ENCODE results near the gene FGFR2.

The FGFR2 gene

DNA sequence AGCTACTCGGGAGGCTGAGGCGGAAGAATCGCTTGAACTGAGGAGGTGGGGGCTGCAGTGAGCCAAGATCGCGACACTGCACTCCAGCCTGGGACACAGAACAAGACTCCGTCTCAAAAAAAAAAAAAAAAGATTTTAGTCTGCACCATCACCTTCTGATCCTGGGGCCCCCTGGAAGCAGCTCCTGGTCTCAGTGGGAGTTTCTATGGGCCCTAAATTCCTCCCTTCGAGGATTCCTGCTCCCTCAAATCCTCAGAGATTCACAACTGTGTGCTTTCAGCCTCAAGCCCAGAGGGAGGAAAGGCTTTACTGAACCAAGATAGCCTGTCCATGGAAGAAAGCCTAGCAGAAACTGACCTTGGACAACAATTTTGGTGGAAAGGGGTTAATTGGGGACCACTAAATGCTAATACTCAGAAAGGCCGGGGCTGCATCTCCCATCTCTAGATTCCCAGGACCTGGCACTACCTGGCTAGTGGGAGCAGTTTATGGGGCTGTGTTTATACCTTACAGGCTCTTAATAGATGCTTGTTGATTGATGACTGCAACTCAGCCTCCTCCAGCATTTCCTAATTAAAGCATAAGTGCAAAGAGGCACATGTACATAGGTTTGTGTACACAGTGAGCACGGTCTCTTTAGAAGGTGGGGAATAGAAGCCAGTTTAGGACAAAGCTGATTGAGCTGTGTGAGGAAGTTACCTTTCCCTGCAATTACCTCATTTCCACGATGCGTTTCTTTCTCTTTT, 9.2 kb upstream of the FGFR2 start:
- DNase-seq (ENCODE audit: low read depth) = no peak
- TF ChIP-seq, protein P1, sequence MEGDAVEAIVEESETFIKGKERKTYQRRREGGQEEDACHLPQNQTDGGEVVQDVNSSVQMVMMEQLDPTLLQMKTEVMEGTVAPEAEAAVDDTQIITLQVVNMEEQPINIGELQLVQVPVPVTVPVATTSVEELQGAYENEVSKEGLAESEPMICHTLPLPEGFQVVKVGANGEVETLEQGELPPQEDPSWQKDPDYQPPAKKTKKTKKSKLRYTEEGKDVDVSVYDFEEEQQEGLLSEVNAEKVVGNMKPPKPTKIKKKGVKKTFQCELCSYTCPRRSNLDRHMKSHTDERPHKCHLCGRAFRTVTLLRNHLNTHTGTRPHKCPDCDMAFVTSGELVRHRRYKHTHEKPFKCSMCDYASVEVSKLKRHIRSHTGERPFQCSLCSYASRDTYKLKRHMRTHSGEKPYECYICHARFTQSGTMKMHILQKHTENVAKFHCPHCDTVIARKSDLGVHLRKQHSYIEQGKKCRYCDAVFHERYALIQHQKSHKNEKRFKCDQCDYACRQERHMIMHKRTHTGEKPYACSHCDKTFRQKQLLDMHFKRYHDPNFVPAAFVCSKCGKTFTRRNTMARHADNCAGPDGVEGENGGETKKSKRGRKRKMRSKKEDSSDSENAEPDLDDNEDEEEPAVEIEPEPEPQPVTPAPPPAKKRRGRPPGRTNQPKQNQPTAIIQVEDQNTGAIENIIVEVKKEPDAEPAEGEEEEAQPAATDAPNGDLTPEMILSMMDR (conservative IDR thresholded peaks at IDR 0.05; ENCODE audit: control insufficient read depth, insufficient read depth, low read depth, low read length) = no peak
- H3K4me3 ChIP-seq (ENCODE audit: control insufficient read depth, low read depth, low read length) = no peak overlapping the region

DNA sequence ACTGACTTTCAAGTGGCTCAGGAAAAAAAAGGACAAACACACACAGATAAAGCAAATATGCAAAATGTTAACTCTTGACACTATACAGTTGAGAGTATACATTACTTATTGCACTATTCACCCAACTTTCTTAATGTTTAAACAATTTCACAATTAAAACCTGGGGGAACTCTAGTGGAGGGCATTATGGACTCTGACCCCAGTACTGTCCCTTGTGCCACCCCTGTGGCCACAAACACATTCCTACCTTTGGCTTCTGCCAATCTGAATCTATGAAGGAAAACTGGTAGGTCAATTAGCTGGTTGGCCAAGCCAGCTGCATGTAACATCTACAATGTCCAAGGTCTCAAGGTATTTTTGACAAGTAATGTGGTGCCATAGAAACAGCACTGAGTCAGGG, 7.5 kb upstream of the FGFR2 start:
- TF ChIP-seq, protein P1 (conservative IDR thresholded peaks at IDR 0.05; ENCODE audit: control insufficient read depth, insufficient read depth, low read depth, low read length) = no peak
- no peak for DNase-seq (ENCODE audit: low read depth)
- no peak overlapping the region for H3K4me3 ChIP-seq (ENCODE audit: control insufficient read depth, low read depth, low read length)

DNA sequence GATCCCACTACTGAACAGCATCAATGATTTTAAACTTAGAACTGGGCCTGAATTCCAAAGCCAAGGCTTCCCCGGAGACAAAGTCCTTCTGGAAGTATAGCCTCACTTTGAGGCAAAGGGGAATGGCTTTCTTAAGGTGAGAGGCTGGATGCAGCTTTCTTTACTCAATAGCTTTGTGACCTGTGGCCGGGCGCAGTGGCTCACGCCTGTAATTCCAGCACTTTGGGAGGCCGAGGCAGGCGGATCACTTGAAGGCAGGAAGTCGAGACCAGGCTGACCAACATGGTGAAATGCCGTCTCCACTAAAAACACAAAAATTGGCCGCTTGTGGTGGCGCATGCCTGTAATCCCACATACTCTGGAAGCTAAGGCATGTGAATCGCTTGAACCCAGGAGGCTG, 3.2 kb upstream of the FGFR2 start:
- DNase-seq (ENCODE audit: low read depth) = no peak
- no peak overlapping the region for H3K4me3 ChIP-seq (ENCODE audit: control insufficient read depth, low read depth, low read length)
- TF ChIP-seq, protein P1 (conservative IDR thresholded peaks at IDR 0.05; ENCODE audit: control insufficient read depth, insufficient read depth, low read depth, low read length) = no peak

DNA sequence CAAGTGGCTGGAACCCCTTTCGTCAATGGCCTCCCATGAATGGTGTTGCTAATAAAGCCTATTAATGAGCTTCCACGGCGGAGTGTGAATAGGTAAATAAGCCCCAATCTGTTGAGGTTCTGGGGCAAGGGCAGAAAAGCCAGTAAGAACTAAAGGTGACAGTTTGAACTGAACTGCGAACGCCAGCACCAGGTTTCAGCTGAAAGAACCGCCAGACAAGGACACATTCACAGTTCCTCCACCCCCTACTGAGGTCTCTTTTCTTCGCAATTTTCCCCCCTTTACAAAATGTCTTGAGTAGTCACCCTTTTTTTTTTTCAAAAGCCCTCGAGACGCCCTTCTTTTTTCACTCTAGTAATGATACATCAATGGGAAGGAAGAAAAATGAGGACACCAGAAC, 2.4 kb upstream of the FGFR2 start:
- DNase-seq (ENCODE audit: low read depth) = no peak
- H3K4me3 ChIP-seq (ENCODE audit: control insufficient read depth, low read depth, low read length) = no peak overlapping the region
- TF ChIP-seq, protein P1 (conservative IDR thresholded peaks at IDR 0.05; ENCODE audit: control insufficient read depth, insufficient read depth, low read depth, low read length) = no peak

DNA sequence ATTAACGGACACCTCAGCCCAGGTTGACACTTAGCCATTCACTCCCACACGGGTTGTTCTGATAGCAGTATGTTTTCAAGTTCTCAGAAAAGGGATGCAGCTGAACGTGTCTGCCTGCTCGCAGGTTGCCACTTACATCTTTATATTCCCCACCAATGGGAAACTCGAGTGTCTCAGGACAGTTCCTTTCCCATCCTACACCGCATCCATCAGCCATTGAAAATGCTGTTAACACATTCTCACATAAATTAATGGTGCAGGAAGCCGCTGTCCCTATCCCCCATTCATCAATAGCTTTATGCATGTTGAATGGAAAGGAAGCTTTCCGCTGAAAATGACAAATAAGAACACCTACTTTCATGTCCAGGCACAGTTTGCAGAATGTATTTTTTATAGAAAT, 1.7 kb upstream of the FGFR2 start:
- no peak for DNase-seq (ENCODE audit: low read depth)
- H3K4me3 ChIP-seq (ENCODE audit: control insufficient read depth, low read depth, low read length) = no peak overlapping the region
- TF ChIP-seq, protein P1 (conservative IDR thresholded peaks at IDR 0.05; ENCODE audit: control insufficient read depth, insufficient read depth, low read depth, low read length) = no peak

DNA sequence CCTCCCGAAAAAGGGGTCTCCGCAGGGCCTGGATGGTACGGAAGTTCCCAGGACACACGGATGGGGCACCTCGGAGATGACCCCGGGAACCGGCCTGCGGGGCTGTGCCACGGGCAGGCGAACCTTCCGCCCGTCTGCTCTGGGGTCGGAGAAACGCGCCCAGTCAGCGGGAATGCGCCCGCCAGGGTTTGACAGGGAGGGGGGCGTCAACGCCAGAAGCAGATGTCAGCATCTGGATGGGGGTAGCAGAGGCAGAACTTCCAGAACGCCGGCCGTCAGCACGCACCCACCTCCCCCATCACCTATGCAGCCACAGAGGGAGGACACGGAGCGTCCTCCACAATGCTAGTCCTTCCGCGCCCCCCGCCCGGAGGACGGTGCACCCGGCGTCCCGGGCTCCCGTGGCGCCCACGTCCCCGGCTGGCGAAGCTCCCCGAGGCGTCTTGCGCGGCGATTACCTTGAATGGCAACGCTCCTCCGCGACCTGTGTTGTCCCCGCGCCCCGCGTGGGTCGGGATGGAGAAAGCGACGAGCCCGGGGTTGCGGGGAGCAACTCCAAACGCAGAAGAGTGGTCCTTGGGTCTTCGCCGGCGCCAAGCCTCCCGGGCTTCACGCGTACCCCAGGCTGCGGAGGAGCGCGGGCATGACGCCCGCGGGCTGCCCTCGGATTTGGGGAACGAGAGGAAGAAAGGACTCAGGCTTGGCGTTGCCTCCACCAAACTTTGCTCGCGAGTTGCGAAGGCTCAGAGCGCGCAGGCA, 561 bp downstream of the FGFR2 start:
- DNase-seq (ENCODE audit: low read depth) = no peak
- TF ChIP-seq, protein P1 (conservative IDR thresholded peaks at IDR 0.05; ENCODE audit: control insufficient read depth, insufficient read depth, low read depth, low read length) = no peak
- H3K4me3 ChIP-seq (ENCODE audit: control insufficient read depth, low read depth, low read length) = no peak overlapping the region

Data from fibroblast of mammary gland (primary cell).